GM18873 (cell line): ENCODE results near the gene SERHL2.
"Not testable (repeated sequence)": the region's sequence is repeated elsewhere in the genome, so short reads cannot be mapped to it uniquely, and the experiment has no call there.

Experiments
- ATAC-seq: cut with Tn5 transposase; IDR thresholded peaks from one replicate; pipeline ENCODE4 v1.9.1; 2021; ENCODE audit warnings: mild to moderate bottlenecking, moderate library complexity, moderate number of reproducible peaks; ENCODE audit not compliant: unreplicated experiment, low FRiP score

Gene SERHL2, protein sequence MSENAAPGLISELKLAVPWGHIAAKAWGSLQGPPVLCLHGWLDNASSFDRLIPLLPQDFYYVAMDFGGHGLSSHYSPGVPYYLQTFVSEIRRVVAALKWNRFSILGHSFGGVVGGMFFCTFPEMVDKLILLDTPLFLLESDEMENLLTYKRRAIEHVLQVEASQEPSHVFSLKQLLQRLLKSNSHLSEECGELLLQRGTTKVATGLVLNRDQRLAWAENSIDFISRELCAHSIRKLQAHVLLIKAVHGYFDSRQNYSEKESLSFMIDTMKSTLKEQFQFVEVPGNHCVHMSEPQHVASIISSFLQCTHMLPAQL

GRCh38 chr22:42553475-42554361 is at the start of gene SERHL2:
Gene SERHL2, plus strand, starts transcription at chr22:42553956. Its CDS starts 65 bp downstream, at chr22:42554021.
- ATAC-seq = no peak

DNA sequence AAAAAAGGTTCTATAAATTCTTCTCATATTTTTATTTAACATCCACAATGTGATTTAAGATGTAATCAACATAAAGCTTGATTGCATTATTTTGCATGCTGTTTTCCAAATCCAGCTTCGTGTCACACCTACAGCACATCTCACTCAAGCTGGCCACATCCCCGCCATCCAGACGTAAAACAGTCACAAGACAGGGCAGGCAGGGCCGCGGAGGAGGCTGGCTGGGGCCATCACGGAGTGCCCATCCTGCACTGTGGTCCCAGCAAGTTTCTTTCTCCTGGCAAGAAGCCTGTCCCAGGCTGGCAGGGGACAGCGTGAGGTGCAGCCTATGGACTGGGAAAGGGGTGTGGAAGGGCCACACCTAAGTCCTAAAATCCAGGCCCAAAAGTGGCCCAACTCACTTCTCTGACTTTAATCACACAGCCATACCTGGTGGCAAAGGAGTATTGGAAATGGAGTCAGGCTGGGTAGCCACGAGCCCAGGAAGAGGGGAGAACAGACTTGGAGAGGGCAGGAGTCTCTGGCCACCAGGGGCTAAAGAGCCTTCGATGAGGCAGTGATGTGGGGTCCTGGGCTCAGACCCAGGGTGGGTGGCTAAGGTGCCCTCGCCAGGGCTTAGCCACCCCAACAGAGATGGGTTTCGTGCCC is 45.3 kb upstream of the SERHL2 start:
- ATAC-seq = not testable (repeated sequence)

DNA sequence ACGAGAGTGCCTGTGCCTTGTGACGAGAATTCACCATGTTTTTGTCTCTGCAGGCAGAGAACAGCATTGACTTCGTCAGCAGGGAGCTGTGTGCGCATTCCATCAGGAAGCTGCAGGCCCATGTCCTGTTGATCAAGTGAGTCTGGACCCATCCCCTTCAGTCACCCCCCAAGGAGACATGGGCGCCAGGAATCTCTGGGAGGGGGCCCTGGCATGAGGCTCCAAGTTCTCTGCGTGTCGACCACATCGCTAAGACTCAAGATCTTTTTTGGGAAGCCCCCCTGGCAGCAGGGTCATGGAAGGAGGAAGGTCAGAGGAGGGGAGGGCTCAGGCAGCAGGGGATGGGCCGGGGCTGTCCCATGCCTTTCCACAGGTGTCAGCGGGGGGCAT is 44.8 kb upstream of the SERHL2 start:
- not testable (repeated sequence) for ATAC-seq

DNA sequence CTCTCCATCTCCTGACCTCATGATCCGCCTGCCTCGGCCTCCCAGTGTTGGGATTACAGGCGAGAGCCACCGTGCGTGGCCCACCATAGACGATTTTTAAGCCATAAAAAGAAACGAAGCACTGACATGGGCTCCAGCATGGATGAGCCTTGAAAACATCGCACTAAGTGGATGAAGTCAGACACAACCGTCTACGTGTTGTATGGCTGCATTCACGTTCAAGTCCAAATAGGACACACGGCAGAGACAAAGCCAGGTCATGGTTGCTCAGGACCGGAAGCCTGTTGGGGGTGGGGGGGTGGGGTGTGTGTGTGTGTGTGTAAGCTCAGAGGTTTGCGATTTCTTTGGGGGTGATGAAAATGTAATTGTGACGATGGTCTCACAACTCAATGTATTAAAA is 44.2 kb upstream of the SERHL2 start:
- ATAC-seq = no peak

DNA sequence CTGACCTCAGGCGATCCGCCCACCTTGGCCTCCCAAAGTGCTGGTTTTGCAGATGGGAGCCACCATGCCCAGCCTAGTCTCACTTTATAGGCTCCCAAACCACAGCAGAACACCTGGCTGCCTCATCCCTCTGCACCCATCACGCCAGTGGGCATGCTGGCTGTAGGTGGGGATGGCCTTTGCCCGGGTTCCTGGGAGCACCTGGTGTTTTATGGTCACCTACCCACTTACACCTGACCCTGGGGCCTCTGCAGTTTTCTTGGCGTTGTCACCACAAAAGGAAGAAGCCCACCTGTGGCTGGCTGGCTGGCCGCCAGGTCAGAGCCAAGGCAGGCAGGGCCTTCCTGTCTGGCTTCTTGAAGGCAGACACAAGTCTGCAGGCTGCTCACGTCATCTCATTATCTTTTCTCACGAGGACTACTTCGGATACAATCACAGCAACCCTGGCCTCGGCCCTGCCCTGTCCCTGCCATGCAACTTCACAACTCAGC is 42.3 kb upstream of the SERHL2 start:
- ATAC-seq = no peak

- not testable (repeated sequence) for ATAC-seq
Observed at GRCh38 chr22:42512273-42512990, 41.3 kb upstream of the SERHL2 start.

- ATAC-seq = not testable (repeated sequence)
Observed at GRCh38 chr22:42514331-42514730, 39.4 kb upstream of the SERHL2 start.

- not testable (repeated sequence) for ATAC-seq
Observed at GRCh38 chr22:42515304-42515703, 38.5 kb upstream of the SERHL2 start.

- ATAC-seq = no peak
Observed at GRCh38 chr22:42515896-42516295, 37.9 kb upstream of the SERHL2 start.

GRCh38 chr22:42517103-42517502 is 36.7 kb upstream of the SERHL2 start:
- not testable (repeated sequence) for ATAC-seq

DNA sequence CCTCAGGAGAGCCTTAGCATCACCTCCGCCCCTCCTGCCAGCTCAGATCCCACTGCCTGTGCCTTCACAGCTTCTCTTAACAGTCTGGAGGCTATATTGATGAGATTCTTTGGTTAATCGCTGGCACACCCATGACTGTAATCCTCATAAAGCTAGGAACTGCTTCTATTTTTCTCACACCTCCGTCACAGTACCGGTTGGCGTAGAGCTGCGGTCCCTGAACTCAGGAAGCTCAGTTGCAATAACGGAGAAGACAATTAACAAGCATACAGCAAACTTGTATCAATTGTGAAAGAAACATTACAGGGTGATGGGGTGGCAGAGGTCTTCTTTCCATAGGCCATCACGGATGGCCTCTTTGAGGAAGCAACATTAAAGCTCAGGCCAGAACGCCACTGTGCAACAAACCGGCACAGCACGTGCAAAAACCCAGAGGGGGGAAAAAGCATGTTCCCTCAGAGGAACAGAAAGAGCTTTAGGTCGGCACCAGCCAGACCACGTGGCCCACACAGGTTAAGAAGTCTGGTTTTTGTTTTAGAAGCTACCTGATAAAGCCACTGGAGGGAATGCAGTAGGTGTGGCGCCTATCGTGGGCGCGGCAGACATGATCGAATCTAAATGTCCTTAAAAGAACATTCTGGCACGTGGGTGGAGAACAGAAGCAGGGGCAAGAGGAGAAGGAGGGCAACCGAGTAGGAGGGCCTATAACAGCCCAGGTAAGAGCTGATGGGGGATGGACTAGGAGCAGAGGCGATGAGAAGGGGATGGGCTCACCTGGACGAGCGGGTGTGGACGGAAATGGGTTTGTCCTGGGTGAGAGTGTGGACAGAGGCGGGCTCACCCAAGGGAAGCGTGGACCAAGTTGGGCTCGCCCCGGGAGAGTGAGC is 34.9 kb upstream of the SERHL2 start:
- peak; percentile 25 for ATAC-seq

DNA sequence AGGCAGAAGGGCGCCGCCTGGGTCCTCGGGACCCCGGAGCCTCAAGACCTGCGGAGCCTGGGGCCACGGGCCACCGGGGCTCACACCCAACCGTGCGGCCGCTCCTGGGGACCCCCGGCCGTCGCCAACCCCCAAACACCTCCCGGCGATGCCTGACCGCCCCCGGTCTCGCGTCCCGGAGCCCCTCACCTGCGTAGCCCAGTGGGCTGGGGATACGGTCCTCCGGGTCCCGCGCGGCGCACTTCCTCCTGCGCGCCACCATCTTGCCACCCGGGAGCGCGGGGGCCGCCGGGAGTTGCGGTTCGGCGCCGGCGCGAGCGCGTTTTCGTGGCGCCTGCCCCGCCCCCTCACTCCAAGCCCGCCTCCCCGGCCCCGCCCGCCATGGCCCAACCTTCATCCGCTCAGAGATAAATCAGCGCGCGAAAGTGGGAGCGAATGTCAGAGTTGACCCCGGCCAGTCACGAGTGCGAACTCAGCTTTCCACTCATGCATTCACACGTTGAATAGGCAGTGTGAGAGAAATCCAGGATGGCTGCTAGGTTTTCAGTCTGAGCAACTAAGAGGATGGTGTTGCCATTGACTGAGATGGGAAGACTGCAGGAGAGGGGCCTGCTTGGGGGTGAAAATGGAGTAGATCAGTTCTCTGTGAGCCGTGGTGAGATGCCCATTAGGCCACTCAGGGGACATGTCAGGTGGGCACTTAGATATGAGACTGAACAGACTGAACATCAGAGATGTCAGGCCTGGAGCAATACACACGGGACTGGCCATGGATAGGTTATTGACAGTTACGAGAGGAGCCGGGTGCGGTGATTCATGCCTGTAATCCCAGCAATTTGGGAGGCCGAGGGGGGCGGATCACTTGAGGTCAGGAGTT is 34.0 kb upstream of the SERHL2 start, which contains the start of gene RRP7A:
Gene RRP7A (minus strand): TSS at position 272 of the 877 bp plus-strand sequence. CDS start 10 bp downstream, at position 262.
- ATAC-seq = peak; percentile 41

- ATAC-seq = no peak
Observed at GRCh38 chr22:42521228-42521546, 32.6 kb upstream of the SERHL2 start.

DNA sequence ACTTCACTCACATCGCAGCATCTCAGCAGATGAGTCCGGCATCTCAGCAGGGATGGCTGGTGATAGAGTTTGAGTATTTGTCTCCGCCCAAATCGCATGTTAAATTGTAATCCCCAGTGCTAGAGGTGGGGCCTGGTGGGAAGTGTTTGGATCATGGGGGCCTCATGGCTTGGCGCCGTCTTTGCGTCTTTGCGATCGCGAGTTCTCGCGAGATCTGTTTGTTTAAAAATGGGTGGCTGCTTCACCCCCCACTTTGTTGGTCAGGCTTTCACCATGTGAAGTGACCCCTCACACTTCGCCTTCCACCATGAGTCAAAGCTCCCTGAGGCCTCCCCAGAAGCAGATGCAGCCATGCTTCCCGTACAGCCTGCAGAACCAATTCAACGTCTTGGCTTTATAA is 31.2 kb upstream of the SERHL2 start:
- no peak for ATAC-seq

DNA sequence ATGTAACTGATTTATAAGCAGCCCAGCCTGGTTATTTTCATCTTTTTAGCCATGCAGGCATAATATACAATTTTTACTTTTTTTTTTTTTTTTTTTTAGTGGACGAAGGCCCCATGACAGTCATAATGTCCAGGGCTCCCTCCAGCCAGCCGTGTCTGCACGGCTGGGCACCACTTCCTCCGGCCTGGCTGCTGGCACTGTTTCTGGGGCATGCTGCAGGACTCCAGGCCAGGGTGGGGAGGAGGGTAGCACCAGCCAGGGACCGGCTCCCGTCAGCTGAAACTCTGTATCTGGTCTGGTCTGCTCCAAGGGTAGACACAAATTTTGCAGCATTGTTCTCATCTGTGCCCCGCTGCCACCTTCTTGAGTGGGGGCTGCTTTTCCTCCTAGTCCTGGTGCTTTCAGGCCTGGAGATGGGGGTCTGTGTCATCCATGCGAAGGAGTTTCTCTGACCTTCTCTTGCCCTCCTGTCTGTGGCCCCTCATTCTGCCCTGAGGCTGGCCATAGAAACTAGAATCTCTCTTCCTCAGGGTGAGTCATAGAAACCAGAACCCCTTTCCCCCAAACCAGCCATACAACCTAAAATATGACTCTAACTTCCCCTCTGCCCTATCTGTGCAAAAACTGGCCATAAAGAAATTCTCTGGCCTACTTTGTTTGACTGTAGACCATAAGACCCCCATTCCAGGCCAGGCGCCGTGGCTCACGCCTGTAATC is 25.0 kb upstream of the SERHL2 start:
- peak; percentile 40 for ATAC-seq

GRCh38 chr22:42529435-42529834 is 24.3 kb upstream of the SERHL2 start:
- ATAC-seq = not testable (repeated sequence)

GRCh38 chr22:42531401-42532084 is 22.2 kb upstream of the SERHL2 start:
- not testable (repeated sequence) for ATAC-seq
